ENCODE measurements around the gene C16orf74. TPM values are rescaled to one million over a fixed set of nuclear protein-coding genes. Genes with fewer than 3 reads are reported as not detected.

C16orf74 gene
- total RNA-seq, 2 donors from 2014 or later: 4.6 to 7.2 TPM

- H3K4me1 Mint-ChIP-seq: peaks cover 15% of the 10 kb centered on the region
- no peaks in the 10 kb centered on the region for H3K27me3 Mint-ChIP-seq
- ATAC-seq (no peak), DNase-seq (no peak)
- no peak overlapping the region for H3K4me3 Mint-ChIP-seq
- H3K36me3 Mint-ChIP-seq (ENCODE audit: low read depth): peaks cover 7% of the 10 kb centered on the region
- no peak overlapping the region for H3K27ac Mint-ChIP-seq
- H3K9me3 ChIP-seq (ENCODE audit: control insufficient read depth, low read length, poor library complexity, severe bottlenecking): no peaks in the 10 kb centered on the region
Observed at GRCh38 chr16:85784813-85785212, 33.9 kb upstream of the C16orf74 start.

GRCh38 chr16:85783441-85783840, 32.5 kb upstream of the C16orf74 start:
- no peaks in the 10 kb centered on the region for H3K9me3 ChIP-seq (ENCODE audit: control insufficient read depth, low read length, poor library complexity, severe bottlenecking)
- ATAC-seq: no peak
- DNase-seq: no peak
- Mint-ChIP-seq H3K36me3 (ENCODE audit: low read depth) (peaks cover 10% of the 10 kb centered on the region), H3K4me1 (peaks cover 16% of the 10 kb centered on the region), H3K27me3 (no peaks in the 10 kb centered on the region), H3K27ac (peak overlapping the region; percentile 79), H3K4me3 (peak overlapping the region; percentile 43)

GRCh38 chr16:85782451-85782850, 31.6 kb upstream of the C16orf74 start:
- H3K9me3 ChIP-seq (ENCODE audit: control insufficient read depth, low read length, poor library complexity, severe bottlenecking): no peaks in the 10 kb centered on the region
- ATAC-seq: no peak
- Mint-ChIP-seq H3K4me1 (peaks cover 16% of the 10 kb centered on the region), H3K36me3 (ENCODE audit: low read depth) (peaks cover 10% of the 10 kb centered on the region), H3K4me3 (peak overlapping the region; percentile 72), H3K27ac (peak overlapping the region; percentile 84), H3K27me3 (no peaks in the 10 kb centered on the region)
- no peak for DNase-seq

- Mint-ChIP-seq H3K4me1 (peaks cover 16% of the 10 kb centered on the region), H3K27ac (peak overlapping the region; percentile 84), H3K27me3 (no peaks in the 10 kb centered on the region), H3K36me3 (ENCODE audit: low read depth) (peaks cover 10% of the 10 kb centered on the region), H3K4me3 (peak overlapping the region; percentile 72)
- DNase-seq: no peak
- H3K9me3 ChIP-seq (ENCODE audit: control insufficient read depth, low read length, poor library complexity, severe bottlenecking): no peaks in the 10 kb centered on the region
- ATAC-seq: no peak
Observed at GRCh38 chr16:85781695-85782370, 30.9 kb upstream of the C16orf74 start.

- no peak for ATAC-seq
- peaks cover 14% of the 10 kb centered on the region for H3K4me1 Mint-ChIP-seq
- H3K27ac Mint-ChIP-seq: no peak overlapping the region
Observed at GRCh38 chr16:85781156-85781555, 30.3 kb upstream of the C16orf74 start.

GRCh38 chr16:85780281-85780680, 29.4 kb upstream of the C16orf74 start:
- Mint-ChIP-seq H3K4me1 (peaks cover 14% of the 10 kb centered on the region), H3K4me3 (no peak overlapping the region), H3K36me3 (ENCODE audit: low read depth) (peaks cover 8% of the 10 kb centered on the region), H3K27me3 (no peaks in the 10 kb centered on the region), H3K27ac (no peak overlapping the region)
- no peak for ATAC-seq
- no peak for DNase-seq
- no peaks in the 10 kb centered on the region for H3K9me3 ChIP-seq (ENCODE audit: control insufficient read depth, low read length, poor library complexity, severe bottlenecking)

More at GRCh38 chr16:85781156-85781555, 30.3 kb upstream of the C16orf74 start:
- no peaks in the 10 kb centered on the region for H3K9me3 ChIP-seq (ENCODE audit: control insufficient read depth, low read length, poor library complexity, severe bottlenecking)
- Mint-ChIP-seq H3K27me3 (no peaks in the 10 kb centered on the region), H3K36me3 (ENCODE audit: low read depth) (peaks cover 8% of the 10 kb centered on the region), H3K4me3 (no peak overlapping the region)
- no peak for DNase-seq

GRCh38 chr16:85778873-85779272, 28.0 kb upstream of the C16orf74 start:
- Mint-ChIP-seq H3K27me3 (no peaks in the 10 kb centered on the region), H3K4me3 (no peak overlapping the region), H3K27ac (no peak overlapping the region), H3K4me1 (peaks cover 14% of the 10 kb centered on the region), H3K36me3 (ENCODE audit: low read depth) (peaks cover 8% of the 10 kb centered on the region)
- DNase-seq (no peak), ATAC-seq (no peak)
- H3K9me3 ChIP-seq (ENCODE audit: control insufficient read depth, low read length, poor library complexity, severe bottlenecking): no peaks in the 10 kb centered on the region

- ATAC-seq (no peak), DNase-seq (no peak)
- peaks cover 8% of the 10 kb centered on the region for H3K36me3 Mint-ChIP-seq (ENCODE audit: low read depth)
- no peak overlapping the region for H3K4me3 Mint-ChIP-seq
- peaks cover 11% of the 10 kb centered on the region for H3K4me1 Mint-ChIP-seq
- H3K27ac Mint-ChIP-seq: peak overlapping the region; percentile 68
- no peaks in the 10 kb centered on the region for H3K27me3 Mint-ChIP-seq
- no peaks in the 10 kb centered on the region for H3K9me3 ChIP-seq (ENCODE audit: control insufficient read depth, low read length, poor library complexity, severe bottlenecking)
Observed at GRCh38 chr16:85777583-85778310, 26.9 kb upstream of the C16orf74 start.

- peaks cover 3% of the 10 kb centered on the region for H3K36me3 Mint-ChIP-seq (ENCODE audit: low read depth)
- H3K4me3 Mint-ChIP-seq: no peak overlapping the region
- no peak for ATAC-seq
- H3K9me3 ChIP-seq (ENCODE audit: control insufficient read depth, low read length, poor library complexity, severe bottlenecking): no peaks in the 10 kb centered on the region
- H3K27me3 Mint-ChIP-seq: no peaks in the 10 kb centered on the region
- peaks cover 3% of the 10 kb centered on the region for H3K4me1 Mint-ChIP-seq
- H3K27ac Mint-ChIP-seq: no peak overlapping the region
- no peak for DNase-seq
Observed at GRCh38 chr16:85774811-85775210, 23.9 kb upstream of the C16orf74 start.

GRCh38 chr16:85774136-85774535, 23.2 kb upstream of the C16orf74 start:
- Mint-ChIP-seq H3K4me3 (no peak overlapping the region), H3K27me3 (no peaks in the 10 kb centered on the region), H3K27ac (no peak overlapping the region), H3K4me1 (no peaks in the 10 kb centered on the region), H3K36me3 (ENCODE audit: low read depth) (no peaks in the 10 kb centered on the region)
- H3K9me3 ChIP-seq (ENCODE audit: control insufficient read depth, low read length, poor library complexity, severe bottlenecking): no peaks in the 10 kb centered on the region
- no peak for DNase-seq
- no peak for ATAC-seq

- ATAC-seq: no peak
- H3K36me3 Mint-ChIP-seq (ENCODE audit: low read depth): no peaks in the 10 kb centered on the region
- H3K27me3 Mint-ChIP-seq: no peaks in the 10 kb centered on the region
- no peak overlapping the region for H3K27ac Mint-ChIP-seq
- no peaks in the 10 kb centered on the region for H3K9me3 ChIP-seq (ENCODE audit: control insufficient read depth, low read length, poor library complexity, severe bottlenecking)
- H3K4me3 Mint-ChIP-seq: no peak overlapping the region
- DNase-seq: no peak
- no peaks in the 10 kb centered on the region for H3K4me1 Mint-ChIP-seq
Observed at GRCh38 chr16:85773044-85773443, 22.1 kb upstream of the C16orf74 start.

GRCh38 chr16:85770741-85771140, 19.8 kb upstream of the C16orf74 start:
- no peak for DNase-seq
- Mint-ChIP-seq H3K36me3 (ENCODE audit: low read depth) (no peaks in the 10 kb centered on the region), H3K4me1 (no peaks in the 10 kb centered on the region), H3K4me3 (no peak overlapping the region), H3K27me3 (no peaks in the 10 kb centered on the region), H3K27ac (no peak overlapping the region)
- H3K9me3 ChIP-seq (ENCODE audit: control insufficient read depth, low read length, poor library complexity, severe bottlenecking): no peaks in the 10 kb centered on the region
- ATAC-seq: no peak

- no peaks in the 10 kb centered on the region for H3K9me3 ChIP-seq (ENCODE audit: control insufficient read depth, low read length, poor library complexity, severe bottlenecking)
- H3K27ac Mint-ChIP-seq: no peak overlapping the region
- no peak overlapping the region for H3K4me3 Mint-ChIP-seq
- ATAC-seq (no peak), DNase-seq (no peak)
- H3K36me3 Mint-ChIP-seq (ENCODE audit: low read depth): no peaks in the 10 kb centered on the region
- no peaks in the 10 kb centered on the region for H3K4me1 Mint-ChIP-seq
- H3K27me3 Mint-ChIP-seq: peaks cover 4% of the 10 kb centered on the region
Observed at GRCh38 chr16:85768199-85768598, 17.3 kb upstream of the C16orf74 start.

- Mint-ChIP-seq H3K4me3 (no peak overlapping the region), H3K4me1 (no peaks in the 10 kb centered on the region), H3K27me3 (peaks cover 9% of the 10 kb centered on the region), H3K27ac (no peak overlapping the region), H3K36me3 (ENCODE audit: low read depth) (no peaks in the 10 kb centered on the region)
- DNase-seq: no peak
- ATAC-seq: no peak
- no peaks in the 10 kb centered on the region for H3K9me3 ChIP-seq (ENCODE audit: control insufficient read depth, low read length, poor library complexity, severe bottlenecking)
Observed at GRCh38 chr16:85767531-85767930, 16.6 kb upstream of the C16orf74 start.

All from T-helper 17 cell (primary cell).